BE2C (cell line): ENCODE results near the gene SENP7.
A peak's percentile ranks its signal among the peaks of the same experiment; 100 is the strongest.

Experiments used
- DNase-seq: peaks from one replicate; pipeline ENCODE4 v3.0.0-alpha.2; 2020
- H3K27me3 ChIP-seq: fragments of 250-450 bp; sonication (Bioruptor Pico); 2 replicates; pipeline ENCODE4 v1.5.1; 2020; ENCODE audit warnings: mild to moderate bottlenecking
- H3K36me3 ChIP-seq: fragments of 250-450 bp; sonication (Bioruptor Pico); 2 replicates; pipeline ENCODE4 v1.5.1; 2020; ENCODE audit warnings: mild to moderate bottlenecking
- H3K4me1 ChIP-seq: fragments of 250-450 bp; sonication (Bioruptor Pico); 2 replicates; pipeline ENCODE4 v1.5.1; 2020
- H3K4me3 ChIP-seq: 2 replicates; pipeline ENCODE4 v1.5.1; 2011; ENCODE audit warnings: low read depth, low read length
- H3K9me3 ChIP-seq: fragments of 250-450 bp; sonication (Bioruptor Pico); 2 replicates; pipeline ENCODE4 v1.5.1; 2020
- TF ChIP-seq, protein P1 (sequence below): IDR thresholded peaks from 2 replicates; pipeline ENCODE4 v1.5.1; 2012; ENCODE audit warnings: mild to moderate bottlenecking, low read depth, low read length

SENP7 gene

DNA sequence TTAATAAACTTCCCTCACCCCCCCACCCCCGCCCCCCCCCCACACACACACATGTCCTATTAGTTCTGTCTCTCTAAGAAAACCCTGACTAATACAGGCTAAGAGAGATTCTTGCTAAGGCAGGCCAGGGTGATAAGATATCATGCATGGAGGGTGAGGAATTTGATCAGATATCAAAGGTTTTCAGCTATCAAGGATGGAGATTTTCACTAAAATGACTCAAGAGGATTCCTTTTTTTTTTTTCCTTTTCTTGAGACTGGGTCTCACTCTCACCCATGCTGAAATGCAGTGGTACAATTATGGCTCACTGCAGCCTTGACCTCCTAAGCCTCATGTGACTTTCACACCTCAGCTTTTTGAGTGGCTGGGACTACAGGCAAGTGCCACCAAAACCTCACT is 14.9 kb upstream of the SENP7 start:
- DNase-seq: no peak
- Histone ChIP-seq H3K36me3 (no peaks in the 10 kb centered on the region), H3K4me3 (no peak overlapping the region), H3K27me3 (peaks cover 4% of the 10 kb centered on the region; the same call in 1 of the 2 replicates), H3K9me3 (no peaks in the 10 kb centered on the region; the same call in 1 of the 2 replicates), H3K4me1 (no peaks in the 10 kb centered on the region; the same call in 1 of the 2 replicates)
- TF ChIP-seq, protein P1, sequence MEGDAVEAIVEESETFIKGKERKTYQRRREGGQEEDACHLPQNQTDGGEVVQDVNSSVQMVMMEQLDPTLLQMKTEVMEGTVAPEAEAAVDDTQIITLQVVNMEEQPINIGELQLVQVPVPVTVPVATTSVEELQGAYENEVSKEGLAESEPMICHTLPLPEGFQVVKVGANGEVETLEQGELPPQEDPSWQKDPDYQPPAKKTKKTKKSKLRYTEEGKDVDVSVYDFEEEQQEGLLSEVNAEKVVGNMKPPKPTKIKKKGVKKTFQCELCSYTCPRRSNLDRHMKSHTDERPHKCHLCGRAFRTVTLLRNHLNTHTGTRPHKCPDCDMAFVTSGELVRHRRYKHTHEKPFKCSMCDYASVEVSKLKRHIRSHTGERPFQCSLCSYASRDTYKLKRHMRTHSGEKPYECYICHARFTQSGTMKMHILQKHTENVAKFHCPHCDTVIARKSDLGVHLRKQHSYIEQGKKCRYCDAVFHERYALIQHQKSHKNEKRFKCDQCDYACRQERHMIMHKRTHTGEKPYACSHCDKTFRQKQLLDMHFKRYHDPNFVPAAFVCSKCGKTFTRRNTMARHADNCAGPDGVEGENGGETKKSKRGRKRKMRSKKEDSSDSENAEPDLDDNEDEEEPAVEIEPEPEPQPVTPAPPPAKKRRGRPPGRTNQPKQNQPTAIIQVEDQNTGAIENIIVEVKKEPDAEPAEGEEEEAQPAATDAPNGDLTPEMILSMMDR: no peak

DNA sequence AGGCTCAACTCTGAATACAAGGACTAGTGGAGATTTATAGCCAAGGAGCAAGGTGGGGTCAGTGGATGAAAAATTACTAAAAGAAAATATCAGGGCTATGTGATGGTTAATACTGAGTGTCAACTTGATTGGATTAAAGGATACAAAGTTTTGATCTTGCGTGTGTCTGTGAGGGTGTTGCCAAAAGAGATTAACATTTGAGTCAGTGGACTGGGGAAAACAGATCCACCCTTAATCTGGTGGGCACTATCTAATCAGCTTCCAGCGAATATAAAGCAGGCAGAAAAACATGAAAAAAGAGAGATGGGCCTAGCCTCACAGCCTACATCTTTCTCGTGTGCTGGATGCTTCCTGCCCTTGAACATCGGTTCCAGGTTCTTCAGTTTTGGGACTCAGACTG is 14.4 kb upstream of the SENP7 start:
- no peak overlapping the region for H3K4me3 ChIP-seq
- H3K4me1 ChIP-seq: no peaks in the 10 kb centered on the region
- DNase-seq: no peak
- H3K27me3 ChIP-seq: peaks cover 3% of the 10 kb centered on the region; the same call in 1 of the 2 replicates
- TF ChIP-seq, protein P1: no peak
- H3K9me3 ChIP-seq: no peaks in the 10 kb centered on the region; the same call in 1 of the 2 replicates
- H3K36me3 ChIP-seq: no peaks in the 10 kb centered on the region

DNA sequence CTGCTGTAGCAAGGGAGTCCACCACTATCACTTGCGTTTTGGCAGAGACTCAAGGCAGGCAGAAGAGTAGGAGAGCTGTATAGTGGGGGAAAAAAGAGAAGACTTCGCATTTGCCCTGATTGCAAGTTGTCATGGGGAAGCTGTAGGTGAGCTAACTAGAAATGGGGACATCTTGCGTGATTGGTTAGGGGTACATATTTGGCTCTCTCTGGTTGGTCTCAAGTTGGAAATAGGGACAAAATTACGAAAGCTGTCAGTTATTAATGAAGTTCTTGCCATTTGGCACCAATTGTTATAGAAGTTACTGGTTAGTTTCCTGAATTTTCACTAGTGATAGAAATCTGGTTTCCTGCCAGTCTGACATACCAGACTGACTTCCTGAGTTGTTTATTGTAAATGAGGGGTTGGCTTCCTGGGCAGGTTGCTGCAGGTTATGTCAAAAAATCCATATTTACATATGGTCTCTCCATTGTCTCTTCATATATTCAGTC is 8.2 kb upstream of the SENP7 start:
- H3K4me1 ChIP-seq: no peaks in the 10 kb centered on the region
- H3K36me3 ChIP-seq: no peaks in the 10 kb centered on the region
- TF ChIP-seq, protein P1: no peak
- H3K27me3 ChIP-seq: peaks cover 24% of the 10 kb centered on the region
- DNase-seq: no peak
- H3K4me3 ChIP-seq: no peak overlapping the region
- no peaks in the 10 kb centered on the region for H3K9me3 ChIP-seq

DNA sequence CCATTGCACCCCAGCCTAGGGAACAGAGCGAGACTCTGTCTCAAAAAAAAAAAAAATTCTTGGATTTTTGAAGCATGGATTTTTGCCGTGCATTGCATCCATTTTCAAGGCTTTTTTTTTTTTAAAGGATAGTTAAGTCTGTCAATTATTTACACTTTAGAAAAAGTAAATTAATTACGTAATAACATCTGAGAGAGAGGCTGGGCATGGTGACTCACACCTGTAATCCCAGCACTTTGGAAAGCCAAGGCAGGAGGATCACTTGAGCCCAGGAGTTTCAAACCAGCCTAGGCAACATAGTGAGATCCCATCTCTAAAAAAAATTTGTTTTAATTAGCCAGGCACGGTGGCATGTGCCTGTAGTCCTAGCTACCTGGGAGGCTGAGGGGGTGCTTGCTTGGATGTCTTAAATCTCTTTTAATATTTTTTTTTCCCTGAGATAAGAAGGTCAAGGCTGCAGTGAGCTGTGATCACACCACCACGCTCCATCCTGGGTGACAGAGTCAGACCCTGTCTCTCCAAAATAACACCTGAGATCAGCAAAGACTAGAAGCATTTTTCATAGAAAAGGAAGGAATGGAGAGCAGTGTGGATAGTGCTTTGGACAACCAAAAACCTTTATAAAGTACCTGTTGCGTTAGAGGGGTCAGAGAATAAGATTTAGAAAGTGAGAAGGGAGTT is 6.8 kb upstream of the SENP7 start:
- Histone ChIP-seq H3K4me1 (no peaks in the 10 kb centered on the region), H3K9me3 (no peaks in the 10 kb centered on the region), H3K36me3 (no peaks in the 10 kb centered on the region), H3K4me3 (no peak overlapping the region), H3K27me3 (peaks cover 26% of the 10 kb centered on the region)
- DNase-seq: no peak
- TF ChIP-seq, protein P1: no peak

DNA sequence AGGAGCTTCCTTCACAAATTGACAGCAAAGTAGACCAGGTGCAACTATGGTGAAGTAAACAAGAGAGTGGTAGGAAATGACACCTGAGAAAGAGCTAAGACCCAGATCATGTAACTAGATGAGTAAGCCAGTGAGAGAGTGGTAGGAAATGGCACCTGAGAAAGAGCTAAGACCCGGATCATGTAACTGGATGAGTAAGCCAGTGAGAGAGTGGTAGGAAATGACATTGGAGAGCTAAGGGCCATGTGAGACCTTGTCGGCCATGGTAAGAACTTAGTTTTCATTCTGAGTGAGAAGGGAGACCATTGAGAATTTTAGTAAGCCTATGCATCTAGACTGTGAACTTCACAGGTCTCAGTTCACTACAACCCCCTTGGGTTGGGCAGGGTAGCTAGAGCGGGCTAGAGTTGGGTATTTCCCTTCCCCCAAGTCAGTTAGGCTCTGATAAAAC is 5.4 kb upstream of the SENP7 start:
- no peaks in the 10 kb centered on the region; the same call in 1 of the 2 replicates for H3K4me1 ChIP-seq
- TF ChIP-seq, protein P1: no peak
- no peak overlapping the region for H3K4me3 ChIP-seq
- no peak for DNase-seq
- peaks cover 26% of the 10 kb centered on the region for H3K27me3 ChIP-seq
- no peaks in the 10 kb centered on the region for H3K36me3 ChIP-seq
- no peaks in the 10 kb centered on the region for H3K9me3 ChIP-seq

DNA sequence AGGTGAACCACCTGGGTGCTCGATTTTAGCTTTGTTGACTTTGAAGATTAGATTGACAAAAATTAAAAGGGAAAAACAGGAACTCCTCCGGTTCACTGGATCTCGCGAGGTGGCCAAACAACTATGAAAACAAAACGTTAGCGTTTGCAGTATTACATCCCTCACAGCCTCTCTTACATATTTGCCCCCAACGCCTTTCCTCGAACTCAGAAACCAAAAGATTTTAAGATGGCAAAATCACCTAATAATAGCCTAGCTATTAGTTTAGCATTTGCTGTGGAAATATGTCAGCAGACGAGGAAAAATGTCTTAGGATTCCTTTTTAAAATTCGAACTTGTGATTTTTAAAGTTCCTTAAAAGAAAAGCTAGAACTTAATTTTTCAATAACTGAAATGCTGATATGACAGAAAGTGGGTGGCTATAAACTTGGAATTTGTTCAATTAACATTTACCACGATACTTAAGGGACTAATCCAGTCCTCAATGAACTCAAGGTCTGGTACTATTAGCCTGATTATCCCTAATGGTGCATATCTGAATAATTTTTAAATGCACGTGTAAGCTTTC is 491 bp upstream of the SENP7 start:
- TF ChIP-seq, protein P1: no peak
- peaks cover 22% of the 10 kb centered on the region for H3K27me3 ChIP-seq
- H3K9me3 ChIP-seq: no peaks in the 10 kb centered on the region
- no peak for DNase-seq
- no peaks in the 10 kb centered on the region; the same call in 1 of the 2 replicates for H3K4me1 ChIP-seq
- H3K4me3 ChIP-seq: peak overlapping the region; percentile 97
- no peaks in the 10 kb centered on the region for H3K36me3 ChIP-seq
